ENCODE results near the gene LY6G6C. TPM values are rescaled to one million over a fixed set of nuclear protein-coding genes. Genes with fewer than 3 reads are reported as not detected.

LY6G6C gene
- total RNA-seq, 4 donors from 2014 or later: 80.0 to 376 (median 338) TPM

DNA sequence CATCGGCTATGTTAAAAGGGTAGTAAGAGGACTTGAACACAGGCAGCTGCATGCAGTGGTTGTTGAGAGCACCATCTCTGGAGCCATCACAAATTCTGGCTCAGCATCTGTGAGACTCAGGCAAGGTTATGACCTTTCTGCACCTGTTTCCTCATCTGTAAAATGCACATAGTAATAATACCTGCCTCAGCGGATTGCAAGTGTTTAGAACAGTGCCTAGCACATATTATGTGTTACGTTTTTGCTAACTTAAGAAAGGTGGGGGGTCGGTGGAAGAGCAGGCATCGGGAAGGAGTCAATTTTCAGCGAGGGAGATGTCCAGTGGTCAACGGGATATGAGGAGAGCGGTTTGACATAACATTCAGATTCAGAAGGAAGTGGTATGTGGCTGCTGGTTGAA is 43.6 kb downstream of the LY6G6C start:
- DNase-seq (ENCODE audit: low spot score in 2 of 2): no peak
- peaks cover 18% of the 10 kb centered on the region for H3K4me1 ChIP-seq
- H3K36me3 ChIP-seq: peaks cover 8% of the 10 kb centered on the region
- no peaks in the 10 kb centered on the region for H3K27me3 ChIP-seq
- no peaks in the 10 kb centered on the region for H3K9me3 ChIP-seq
- no peak for TF ChIP-seq EP300 (IDR thresholded peaks at IDR 0.05)
- TF ChIP-seq, protein P1, sequence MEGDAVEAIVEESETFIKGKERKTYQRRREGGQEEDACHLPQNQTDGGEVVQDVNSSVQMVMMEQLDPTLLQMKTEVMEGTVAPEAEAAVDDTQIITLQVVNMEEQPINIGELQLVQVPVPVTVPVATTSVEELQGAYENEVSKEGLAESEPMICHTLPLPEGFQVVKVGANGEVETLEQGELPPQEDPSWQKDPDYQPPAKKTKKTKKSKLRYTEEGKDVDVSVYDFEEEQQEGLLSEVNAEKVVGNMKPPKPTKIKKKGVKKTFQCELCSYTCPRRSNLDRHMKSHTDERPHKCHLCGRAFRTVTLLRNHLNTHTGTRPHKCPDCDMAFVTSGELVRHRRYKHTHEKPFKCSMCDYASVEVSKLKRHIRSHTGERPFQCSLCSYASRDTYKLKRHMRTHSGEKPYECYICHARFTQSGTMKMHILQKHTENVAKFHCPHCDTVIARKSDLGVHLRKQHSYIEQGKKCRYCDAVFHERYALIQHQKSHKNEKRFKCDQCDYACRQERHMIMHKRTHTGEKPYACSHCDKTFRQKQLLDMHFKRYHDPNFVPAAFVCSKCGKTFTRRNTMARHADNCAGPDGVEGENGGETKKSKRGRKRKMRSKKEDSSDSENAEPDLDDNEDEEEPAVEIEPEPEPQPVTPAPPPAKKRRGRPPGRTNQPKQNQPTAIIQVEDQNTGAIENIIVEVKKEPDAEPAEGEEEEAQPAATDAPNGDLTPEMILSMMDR (IDR thresholded peaks at IDR 0.05): no peak
- TF ChIP-seq POLR2A (IDR thresholded peaks at IDR 0.05): no peak
- no peak for TF ChIP-seq POLR2AphosphoS5 (IDR thresholded peaks at IDR 0.05)
- H3K4me3 ChIP-seq: no peak overlapping the region
- no peak overlapping the region for H3K27ac ChIP-seq
- WGBS: 80% methylated on average over 8 of the region's 8 CpGs

DNA sequence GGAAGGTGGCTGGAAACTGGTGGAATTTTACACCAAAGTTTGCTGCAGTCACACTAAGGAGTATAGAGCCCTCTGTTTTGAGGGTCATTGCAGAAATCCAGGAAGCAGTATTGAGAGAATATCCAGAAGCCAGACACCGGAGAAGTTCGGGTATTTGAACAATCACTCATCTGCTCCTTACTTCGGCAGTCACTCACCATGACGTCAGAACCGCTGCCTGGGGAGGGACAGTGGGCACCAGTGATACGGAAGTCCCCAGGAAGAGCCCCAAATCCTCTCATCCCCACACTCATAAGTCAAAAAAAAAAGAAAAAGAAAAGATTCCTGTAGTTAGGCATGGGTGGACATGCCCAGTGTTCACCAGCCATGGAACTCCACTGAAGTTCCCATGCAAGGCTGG is 44.6 kb downstream of the LY6G6C start:
- Histone ChIP-seq H3K4me3 (no peak overlapping the region), H3K36me3 (peaks cover 19% of the 10 kb centered on the region), H3K9me3 (no peaks in the 10 kb centered on the region), H3K27ac (no peak overlapping the region), H3K27me3 (no peaks in the 10 kb centered on the region), H3K4me1 (peaks cover 15% of the 10 kb centered on the region)
- DNase-seq (ENCODE audit: low spot score in 2 of 2): no peak
- 71% methylated on average over 6 of the region's 6 CpGs for WGBS
- TF ChIP-seq POLR2A (IDR thresholded peaks at IDR 0.05) (no peak), POLR2AphosphoS5 (IDR thresholded peaks at IDR 0.05) (no peak), EP300 (IDR thresholded peaks at IDR 0.05) (no peak)
- TF ChIP-seq, protein P1 (IDR thresholded peaks at IDR 0.05): no peak

DNA sequence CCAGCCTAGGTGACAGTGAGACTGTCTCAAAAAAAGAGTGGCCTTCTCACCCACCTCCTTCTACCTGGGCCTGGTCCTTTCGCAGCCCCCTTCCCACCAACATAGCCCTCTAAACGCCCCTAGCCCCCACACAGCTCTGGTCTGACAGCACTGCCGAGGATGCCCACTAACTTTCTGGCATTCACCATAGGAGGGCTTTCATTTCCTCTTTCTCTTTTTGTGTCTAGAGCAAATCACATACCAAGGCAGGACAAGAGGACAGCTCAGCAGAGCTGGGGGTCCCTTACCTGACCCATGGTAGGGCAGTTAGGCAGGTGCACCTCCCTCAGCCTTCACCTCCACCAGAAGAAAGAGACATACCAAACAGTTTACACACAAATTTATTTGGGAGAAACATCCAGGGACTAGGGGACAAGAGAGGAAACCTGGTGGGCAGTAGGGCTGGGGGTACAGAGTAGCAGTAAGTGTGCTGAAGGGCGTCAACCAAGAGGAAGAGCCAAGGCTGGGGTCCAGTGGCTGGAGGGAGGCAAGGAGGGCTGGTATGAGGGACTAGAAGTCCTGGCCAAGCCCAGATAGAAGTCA is 45.1 kb downstream of the LY6G6C start:
- no peaks in the 10 kb centered on the region for H3K9me3 ChIP-seq
- peaks cover 24% of the 10 kb centered on the region for H3K36me3 ChIP-seq
- TF ChIP-seq POLR2AphosphoS5 (IDR thresholded peaks at IDR 0.05) (no peak), POLR2A (IDR thresholded peaks at IDR 0.05) (no peak), EP300 (IDR thresholded peaks at IDR 0.05) (no peak)
- TF ChIP-seq, protein P1 (IDR thresholded peaks at IDR 0.05): no peak
- 82% methylated on average over 4 of the region's 4 CpGs for WGBS
- no peak overlapping the region for H3K27ac ChIP-seq
- H3K27me3 ChIP-seq: no peaks in the 10 kb centered on the region
- peaks cover 11% of the 10 kb centered on the region for H3K4me1 ChIP-seq
- no peak overlapping the region for H3K4me3 ChIP-seq
- DNase-seq (ENCODE audit: low spot score in 2 of 2): no peak

- H3K4me3 ChIP-seq: no peak within 1 kb of the TSS
- DNase-seq (ENCODE audit: low spot score in 2 of 2): no peak
- H3K4me1 ChIP-seq: peaks cover 25% of the 10 kb centered on the region
- TF ChIP-seq POLR2AphosphoS5 (IDR thresholded peaks at IDR 0.05): no peak
- TF ChIP-seq EP300 (IDR thresholded peaks at IDR 0.05): no peak
- TF ChIP-seq, protein P1 (IDR thresholded peaks at IDR 0.05): no peak
- H3K27ac ChIP-seq: no peak within 1 kb of the TSS
- H3K9me3 ChIP-seq: no peaks in the 10 kb centered on the region
- H3K27me3 ChIP-seq: no peaks in the 10 kb centered on the region
- WGBS: 88% methylated on average over 8 of the region's 8 CpGs
- H3K36me3 ChIP-seq: peaks cover 68% of the 10 kb centered on the region
Measured at GRCh38 chr6:31669676-31670075, 51.9 kb downstream of the LY6G6C start, which contains the start of gene LY6G5B. Gene LY6G5B, plus strand, starts transcription at chr6:31669976. Its CDS starts 975 bp downstream, at chr6:31670951.

Other genes with a start within 250 kb of the LY6G6C start
- 1 to 10 TPM in 3 of 4 donors, under 1 TPM in 1; 0.26 to 2.4 (median 2.1) TPM for gene MICB, start 223.6 kb downstream of the LY6G6C start, total RNA-seq
- gene MCCD1, start 192.8 kb downstream of the LY6G6C start, total RNA-seq: not detected
- 100 to 1,000 TPM; 254 to 449 (median 281) TPM for gene DDX39B, start 179.7 kb downstream of the LY6G6C start, total RNA-seq
- gene ATP6V1G2, start 175.1 kb downstream of the LY6G6C start, total RNA-seq: 1 to 10 TPM in 2 of 4 donors, under 1 TPM in 1, not detected in 1; 0.64 to 1.6 (median 1.4) TPM
- 10 to 100 TPM; 23.6 to 29.5 (median 25.7) TPM for gene NFKBIL1, start 174.1 kb downstream of the LY6G6C start, total RNA-seq
- gene LTA, start 149.5 kb downstream of the LY6G6C start, total RNA-seq: under 1 TPM in 1 of 4 donors, not detected in 3; 0.47 TPM
- 1 to 10 TPM; 1.0 to 6.4 (median 3.3) TPM for gene TNF, start 146.2 kb downstream of the LY6G6C start, total RNA-seq
- not detected for gene LTB, start 139.3 kb downstream of the LY6G6C start, total RNA-seq
- 10 to 100 TPM in 1 of 4 donors, 1 to 10 TPM in 3; 3.7 to 72.9 (median 6.7) TPM for gene LST1, start 135.5 kb downstream of the LY6G6C start, total RNA-seq
- not detected for gene NCR3, start 128.7 kb downstream of the LY6G6C start, total RNA-seq
- gene AIF1, start 106.5 kb downstream of the LY6G6C start, total RNA-seq: 10 to 100 TPM in 1 of 4 donors, 1 to 10 TPM in 3; 2.6 to 16.3 (median 5.8) TPM
- gene PRRC2A, start 101.0 kb downstream of the LY6G6C start, total RNA-seq: 100 to 1,000 TPM; 100 to 163 (median 113) TPM
- gene BAG6, start 69.1 kb downstream of the LY6G6C start, total RNA-seq: 100 to 1,000 TPM; 239 to 360 (median 309) TPM
- gene APOM, start 65.9 kb downstream of the LY6G6C start, total RNA-seq: 1 to 10 TPM; 2.8 to 8.3 (median 6.1) TPM
- gene C6orf47, start 61.0 kb downstream of the LY6G6C start, total RNA-seq: 10 to 100 TPM; 31.6 to 41.0 (median 38.1) TPM
- gene GPANK1, start 56.7 kb downstream of the LY6G6C start, total RNA-seq: 10 to 100 TPM; 15.0 to 22.6 (median 20.1) TPM
- gene CSNK2B, start 55.7 kb downstream of the LY6G6C start, total RNA-seq: 100 to 1,000 TPM; 381 to 429 (median 403) TPM
- gene LY6G5B, start 51.8 kb downstream of the LY6G6C start, total RNA-seq: 10 to 100 TPM; 11.4 to 63.7 (median 13.9) TPM
- gene LY6G5C, start 40.7 kb downstream of the LY6G6C start, total RNA-seq: 1 to 10 TPM in 1 of 4 donors, under 1 TPM in 1, not detected in 2; 0.73 to 5.1 TPM
- gene ABHD16A, start 18.4 kb downstream of the LY6G6C start, total RNA-seq: 10 to 100 TPM; 49.4 to 68.2 (median 57.3) TPM
- not detected for gene LY6G6F, start 14.9 kb downstream of the LY6G6C start, total RNA-seq
- gene LY6G6D, start 6.4 kb downstream of the LY6G6C start, total RNA-seq: 10 to 100 TPM in 1 of 4 donors, 1 to 10 TPM in 1, not detected in 2; 5.5 to 30.8 TPM
- gene MPIG6B, start 1.6 kb upstream of the LY6G6C start, total RNA-seq: 1 to 10 TPM; 1.6 to 4.6 (median 4.5) TPM
- gene DDAH2, start 7.6 kb upstream of the LY6G6C start, total RNA-seq: 10 to 100 TPM; 66.8 to 84.2 (median 68.3) TPM
- gene CLIC1, start 14.8 kb upstream of the LY6G6C start, total RNA-seq: 100 to 1,000 TPM; 239 to 420 (median 333) TPM
- 10 to 100 TPM; 12.6 to 60.1 (median 17.2) TPM for gene MSH5, start 18.3 kb upstream of the LY6G6C start, total RNA-seq
- 10 to 100 TPM in 3 of 4 donors, 1 to 10 TPM in 1; 9.3 to 42.2 (median 20.3) TPM for gene SAPCD1, start 40.9 kb upstream of the LY6G6C start, total RNA-seq
- 1 to 10 TPM; 1.3 to 3.3 (median 2.3) TPM for gene VWA7, start 55.6 kb upstream of the LY6G6C start, total RNA-seq
- gene VARS1, start 74.0 kb upstream of the LY6G6C start, total RNA-seq: 10 to 100 TPM; 48.8 to 60.0 (median 59.1) TPM
- gene LSM2, start 85.2 kb upstream of the LY6G6C start, total RNA-seq: 10 to 100 TPM; 21.7 to 39.5 (median 30.2) TPM
- gene HSPA1L, start 93.5 kb upstream of the LY6G6C start, total RNA-seq: 1 to 10 TPM in 3 of 4 donors, under 1 TPM in 1; 0.83 to 3.1 (median 1.8) TPM
- 100 to 1,000 TPM; 200 to 464 (median 408) TPM for gene HSPA1A, start 93.8 kb upstream of the LY6G6C start, total RNA-seq
- 100 to 1,000 TPM; 243 to 686 (median 558) TPM for gene HSPA1B, start 106.0 kb upstream of the LY6G6C start, total RNA-seq
- gene NEU1, start 141.1 kb upstream of the LY6G6C start, total RNA-seq: 10 to 100 TPM; 22.2 to 42.7 (median 39.8) TPM
- gene SLC44A4, start 157.3 kb upstream of the LY6G6C start, total RNA-seq: 1 to 10 TPM; 1.4 to 7.4 (median 4.1) TPM
- 10 to 100 TPM; 38.7 to 48.9 (median 42.9) TPM for gene EHMT2, start 176.0 kb upstream of the LY6G6C start, total RNA-seq
- 1 to 10 TPM in 3 of 4 donors, under 1 TPM in 1; 0.49 to 2.6 (median 1.5) TPM for gene ZBTB12, start 180.3 kb upstream of the LY6G6C start, total RNA-seq
- 1 to 10 TPM; 2.6 to 6.4 (median 4.1) TPM for gene C2, start 206.0 kb upstream of the LY6G6C start, total RNA-seq
- gene CFB, start 224.3 kb upstream of the LY6G6C start, total RNA-seq: 1 to 10 TPM; 3.7 to 6.8 (median 5.1) TPM
- 10 to 100 TPM; 56.7 to 72.1 (median 65.8) TPM for gene NELFE, start 237.2 kb upstream of the LY6G6C start, total RNA-seq
- 10 to 100 TPM; 31.3 to 60.4 (median 49.3) TPM for gene SKIC2, start 237.4 kb upstream of the LY6G6C start, total RNA-seq